Heart left ventricle (tissue), 13 donors: ENCODE data around the gene TAL2.

Experiments
- POLR2A ChIP-seq, 2 donors: fragments of 450-650 bp; IDR thresholded peaks; one replicate each; pipeline ENCODE4 v1.6.1; 2017; ENCODE audit warnings: antibody characterized with exemption in 2 of 2, mild to moderate bottlenecking in 2 of 2, moderate library complexity in 2 of 2
- TF ChIP-seq, protein P1 (sequence below), 12 donors: fragments of 200-600 bp; sonication (generic) in 4 of 12; IDR thresholded peaks; one replicate each; pipeline versions ENCODE4 v1.5.0 to v1.8.0; 2018 to 2022; ENCODE audit warnings: antibody characterized with exemption in 12 of 12, mild to moderate bottlenecking in 5 of 12
- donor health status: ischemic (EF 13 %, LVEDD 7.1; RV severe dilation, severe dysfunction).
- donor health status: DM: no; HTN: yes; CAD: no.
- donor health status: DM: no; HTN: no; CAD: no.
- donor health status: ischemic (EF 25% LVEDD 6.9; RV normal size, moderate dysfunction).
- donor health status: ischemic (EF 25% LVEDD 5.7; RV mildly dilated, moderate dysfunction).
- donor health status: ischemic (EF 35%, LVEDD 5.7; RV mildly dilated, moderate dysfunction).
- donor health status: nonischemic (EF 11% LVEDD 7.7; RV severe dilation, severe dysfunction).
- donor health status: DM: yes; HTN: yes; CAD: no.
- donor health status: PGD.
- donor health status: ischemic (EF 29% LVEDD 5.4; RV normal size, mild dysfunction).
- donor health status: nonischemic (EF 23%, LVEDD 6.1; RV moderate dilation, normal function).

DNA sequence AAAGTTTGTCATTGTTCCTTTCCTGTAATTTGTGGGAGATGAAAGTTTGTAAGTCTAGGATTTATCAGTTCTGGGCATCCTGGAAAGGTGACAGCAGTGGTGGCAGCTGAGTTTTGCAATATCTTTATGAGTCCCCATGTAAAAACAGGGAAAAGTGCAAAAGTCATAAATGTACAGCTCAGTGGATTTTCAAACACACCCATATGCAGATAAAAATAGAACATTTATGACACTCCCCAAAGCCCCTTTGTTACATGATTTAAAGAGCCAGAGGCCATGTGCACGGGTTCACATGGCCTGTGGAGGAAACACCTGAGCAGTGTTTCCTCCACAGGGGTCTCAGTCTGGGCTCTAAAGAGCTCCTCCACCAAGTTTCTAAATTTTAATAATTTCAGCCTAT, 38.4 kb downstream of the TAL2 start:
- no peak for TF ChIP-seq POLR2A (IDR thresholded peaks at IDR 0.05)
- TF ChIP-seq, protein P1, sequence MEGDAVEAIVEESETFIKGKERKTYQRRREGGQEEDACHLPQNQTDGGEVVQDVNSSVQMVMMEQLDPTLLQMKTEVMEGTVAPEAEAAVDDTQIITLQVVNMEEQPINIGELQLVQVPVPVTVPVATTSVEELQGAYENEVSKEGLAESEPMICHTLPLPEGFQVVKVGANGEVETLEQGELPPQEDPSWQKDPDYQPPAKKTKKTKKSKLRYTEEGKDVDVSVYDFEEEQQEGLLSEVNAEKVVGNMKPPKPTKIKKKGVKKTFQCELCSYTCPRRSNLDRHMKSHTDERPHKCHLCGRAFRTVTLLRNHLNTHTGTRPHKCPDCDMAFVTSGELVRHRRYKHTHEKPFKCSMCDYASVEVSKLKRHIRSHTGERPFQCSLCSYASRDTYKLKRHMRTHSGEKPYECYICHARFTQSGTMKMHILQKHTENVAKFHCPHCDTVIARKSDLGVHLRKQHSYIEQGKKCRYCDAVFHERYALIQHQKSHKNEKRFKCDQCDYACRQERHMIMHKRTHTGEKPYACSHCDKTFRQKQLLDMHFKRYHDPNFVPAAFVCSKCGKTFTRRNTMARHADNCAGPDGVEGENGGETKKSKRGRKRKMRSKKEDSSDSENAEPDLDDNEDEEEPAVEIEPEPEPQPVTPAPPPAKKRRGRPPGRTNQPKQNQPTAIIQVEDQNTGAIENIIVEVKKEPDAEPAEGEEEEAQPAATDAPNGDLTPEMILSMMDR (IDR thresholded peaks at IDR 0.05), result no peak
